Adrenal gland (tissue), 5 donors: ENCODE measurements around the gene ZNF74.

Experiments used
- POLR2A ChIP-seq, 2 donors: fragments of 450-650 bp; IDR thresholded peaks; one replicate each; pipeline ENCODE4 v1.6.1; 2017; ENCODE audit warnings: antibody characterized with exemption in 2 of 2, mild to moderate bottlenecking in 2 of 2, moderate library complexity in 1 of 2
- TF ChIP-seq, protein P1 (sequence below), 6 experiments: fragments of 450-650 bp in 4 of 6; fragments of 200-600 bp in 2 of 6; sonication (generic) in 1 of 6; IDR thresholded peaks; 1 replicate in 5 of 6; 2 replicates in 1 of 6; pipeline versions ENCODE4 v1.5.1 to v1.8.0; 2016 to 2021; ENCODE audit warnings: antibody characterized with exemption in 6 of 6, mild to moderate bottlenecking in 2 of 6, moderate library complexity in 1 of 6
- donor health status: DM: no; HTN: no; CAD: no.

DNA sequence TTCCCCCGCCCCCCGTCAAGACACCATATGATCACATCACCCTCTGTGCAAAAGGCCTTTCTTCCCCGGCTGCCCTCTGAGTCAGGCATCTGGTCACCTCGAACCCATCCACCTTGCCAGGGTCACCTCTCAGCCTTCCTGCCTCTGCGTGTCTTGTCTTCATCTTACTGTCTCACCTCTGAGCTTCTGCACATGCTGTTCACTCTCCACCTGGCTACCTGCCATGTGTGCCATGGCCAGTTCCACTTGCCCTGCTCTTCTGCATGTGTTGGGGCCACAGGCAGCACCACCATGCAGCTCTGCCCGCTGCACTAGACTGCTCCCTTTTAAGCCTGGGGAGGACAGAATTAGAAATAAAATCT is 9.8 kb downstream of the ZNF74 start:
- TF ChIP-seq, protein P1, sequence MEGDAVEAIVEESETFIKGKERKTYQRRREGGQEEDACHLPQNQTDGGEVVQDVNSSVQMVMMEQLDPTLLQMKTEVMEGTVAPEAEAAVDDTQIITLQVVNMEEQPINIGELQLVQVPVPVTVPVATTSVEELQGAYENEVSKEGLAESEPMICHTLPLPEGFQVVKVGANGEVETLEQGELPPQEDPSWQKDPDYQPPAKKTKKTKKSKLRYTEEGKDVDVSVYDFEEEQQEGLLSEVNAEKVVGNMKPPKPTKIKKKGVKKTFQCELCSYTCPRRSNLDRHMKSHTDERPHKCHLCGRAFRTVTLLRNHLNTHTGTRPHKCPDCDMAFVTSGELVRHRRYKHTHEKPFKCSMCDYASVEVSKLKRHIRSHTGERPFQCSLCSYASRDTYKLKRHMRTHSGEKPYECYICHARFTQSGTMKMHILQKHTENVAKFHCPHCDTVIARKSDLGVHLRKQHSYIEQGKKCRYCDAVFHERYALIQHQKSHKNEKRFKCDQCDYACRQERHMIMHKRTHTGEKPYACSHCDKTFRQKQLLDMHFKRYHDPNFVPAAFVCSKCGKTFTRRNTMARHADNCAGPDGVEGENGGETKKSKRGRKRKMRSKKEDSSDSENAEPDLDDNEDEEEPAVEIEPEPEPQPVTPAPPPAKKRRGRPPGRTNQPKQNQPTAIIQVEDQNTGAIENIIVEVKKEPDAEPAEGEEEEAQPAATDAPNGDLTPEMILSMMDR (IDR thresholded peaks at IDR 0.05), result no peak
- TF ChIP-seq POLR2A (IDR thresholded peaks at IDR 0.05), result no peak
